Neural crest cell (in vitro differentiated cells): ENCODE measurements around the gene GRM3. TPM values are rescaled to one million over a fixed set of nuclear protein-coding genes. Genes with fewer than 3 reads are reported as not detected.

ENCODE experiments used
- DNase-seq: peaks from one replicate; pipeline ENCODE4 v3.0.0; 2021; ENCODE audit warnings: low read depth, mixed read lengths, low spot score
- H3K27ac Mint-ChIP-seq: one replicate; pipeline ENCODE4 v1.8.0; 2021; ENCODE audit warnings: mild to moderate bottlenecking, mixed read lengths; ENCODE audit not compliant: unreplicated experiment
- H3K27me3 Mint-ChIP-seq: 2 replicates; pipeline ENCODE4 v1.8.0; 2021; ENCODE audit warnings: low read depth, mild to moderate bottlenecking, mixed read lengths
- H3K36me3 Mint-ChIP-seq: 2 replicates; pipeline ENCODE4 v1.8.0; 2021; ENCODE audit warnings: low read depth, mild to moderate bottlenecking, mixed read lengths
- H3K4me1 Mint-ChIP-seq: 2 replicates; pipeline ENCODE4 v1.8.0; 2021; ENCODE audit warnings: mixed read lengths
- H3K4me3 Mint-ChIP-seq: one replicate; pipeline ENCODE4 v1.8.0; 2021; ENCODE audit warnings: mild to moderate bottlenecking, mixed read lengths
- H3K9me3 Mint-ChIP-seq: 2 replicates; pipeline ENCODE4 v1.8.0; 2021; ENCODE audit warnings: mixed read lengths
- total RNA-seq: library from RNA; stranded (reverse); gene quantifications from 2 replicates; pipeline ENCODE4 v1.2.1, GENCODE V29; 2021
- TF ChIP-seq, protein P1 (sequence below): fragments of 200-600 bp; sonication (generic); conservative IDR thresholded peaks from 2 replicates; pipeline ENCODE4 v1.5.0; 2021; ENCODE audit warnings: antibody characterized with exemption, mild to moderate bottlenecking

The GRM3 gene
- total RNA-seq, 1 donor from 2014 or later, result 2.9 TPM

GRCh38 chr7:86775203-86775602 is 131.5 kb downstream of the GRM3 start:
- Mint-ChIP-seq H3K4me1 (peaks cover 1% of the 10 kb centered on the region), H3K4me3 (no peak overlapping the region), H3K27me3 (no peaks in the 10 kb centered on the region), H3K9me3 (peaks cover 3% of the 10 kb centered on the region), H3K27ac (no peak overlapping the region), H3K36me3 (no peaks in the 10 kb centered on the region)
- no peak for DNase-seq
- TF ChIP-seq, protein P1, sequence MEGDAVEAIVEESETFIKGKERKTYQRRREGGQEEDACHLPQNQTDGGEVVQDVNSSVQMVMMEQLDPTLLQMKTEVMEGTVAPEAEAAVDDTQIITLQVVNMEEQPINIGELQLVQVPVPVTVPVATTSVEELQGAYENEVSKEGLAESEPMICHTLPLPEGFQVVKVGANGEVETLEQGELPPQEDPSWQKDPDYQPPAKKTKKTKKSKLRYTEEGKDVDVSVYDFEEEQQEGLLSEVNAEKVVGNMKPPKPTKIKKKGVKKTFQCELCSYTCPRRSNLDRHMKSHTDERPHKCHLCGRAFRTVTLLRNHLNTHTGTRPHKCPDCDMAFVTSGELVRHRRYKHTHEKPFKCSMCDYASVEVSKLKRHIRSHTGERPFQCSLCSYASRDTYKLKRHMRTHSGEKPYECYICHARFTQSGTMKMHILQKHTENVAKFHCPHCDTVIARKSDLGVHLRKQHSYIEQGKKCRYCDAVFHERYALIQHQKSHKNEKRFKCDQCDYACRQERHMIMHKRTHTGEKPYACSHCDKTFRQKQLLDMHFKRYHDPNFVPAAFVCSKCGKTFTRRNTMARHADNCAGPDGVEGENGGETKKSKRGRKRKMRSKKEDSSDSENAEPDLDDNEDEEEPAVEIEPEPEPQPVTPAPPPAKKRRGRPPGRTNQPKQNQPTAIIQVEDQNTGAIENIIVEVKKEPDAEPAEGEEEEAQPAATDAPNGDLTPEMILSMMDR, result no peak

GRCh38 chr7:86776136-86776535 is 132.4 kb downstream of the GRM3 start:
- no peaks in the 10 kb centered on the region for H3K27me3 Mint-ChIP-seq

DNA sequence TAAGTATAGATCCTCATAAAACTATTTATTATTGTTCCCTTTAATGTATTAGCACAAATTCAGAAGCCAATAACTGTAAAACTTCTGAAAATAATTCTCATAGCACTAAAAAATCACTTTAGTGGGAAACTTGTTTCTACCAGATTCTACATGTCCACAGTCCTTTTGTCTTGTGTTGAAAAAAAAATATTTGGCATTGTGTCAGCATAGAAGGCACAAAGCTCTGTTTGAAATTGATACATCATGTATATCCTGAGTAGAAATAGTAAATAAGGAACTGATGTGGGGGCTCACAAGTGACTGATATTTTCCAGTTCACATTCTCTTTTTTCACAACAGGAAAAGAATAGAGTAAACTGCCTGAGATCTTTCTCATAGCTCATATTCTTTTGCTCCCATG is 134.6 kb downstream of the GRM3 start:
- H3K27ac Mint-ChIP-seq, result no peak overlapping the region
- no peak for DNase-seq
- no peaks in the 10 kb centered on the region for H3K4me1 Mint-ChIP-seq
- no peaks in the 10 kb centered on the region for H3K27me3 Mint-ChIP-seq
- TF ChIP-seq, protein P1, result no peak
- no peak overlapping the region for H3K4me3 Mint-ChIP-seq
- H3K9me3 Mint-ChIP-seq, result no peaks in the 10 kb centered on the region
- no peaks in the 10 kb centered on the region for H3K36me3 Mint-ChIP-seq

More at GRCh38 chr7:86776136-86776535, 132.4 kb downstream of the GRM3 start:
- H3K9me3 Mint-ChIP-seq, result no peaks in the 10 kb centered on the region
- no peak overlapping the region for H3K4me3 Mint-ChIP-seq
- H3K36me3 Mint-ChIP-seq, result no peaks in the 10 kb centered on the region
- TF ChIP-seq, protein P1, result no peak
- no peak for DNase-seq
- no peaks in the 10 kb centered on the region for H3K4me1 Mint-ChIP-seq
- H3K27ac Mint-ChIP-seq, result no peak overlapping the region

DNA sequence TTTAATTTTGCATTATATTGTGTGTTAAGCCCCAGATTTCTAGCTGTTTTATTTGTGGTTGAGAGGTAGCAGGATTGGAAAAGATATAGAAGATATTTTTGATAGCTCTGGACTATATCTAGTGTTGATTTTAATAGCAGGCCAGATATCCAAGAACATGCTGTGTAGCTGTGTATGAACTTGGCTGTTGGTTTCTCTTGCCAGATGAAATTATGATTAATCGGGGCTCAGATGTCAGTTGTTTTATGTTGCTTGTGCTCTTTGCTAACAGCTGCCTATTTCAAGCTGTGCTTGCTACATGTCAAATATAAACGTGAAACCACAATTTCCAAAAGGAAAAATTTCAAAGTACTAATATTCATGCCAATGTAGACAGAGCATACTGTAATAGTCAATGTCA is 141.1 kb downstream of the GRM3 start:
- DNase-seq, result no peak
- H3K27ac Mint-ChIP-seq, result no peak overlapping the region
- no peaks in the 10 kb centered on the region for H3K27me3 Mint-ChIP-seq
- no peak overlapping the region for H3K4me3 Mint-ChIP-seq
- TF ChIP-seq, protein P1, result no peak
- H3K9me3 Mint-ChIP-seq, result no peaks in the 10 kb centered on the region
- H3K36me3 Mint-ChIP-seq, result peaks cover 4% of the 10 kb centered on the region
- peaks cover 5% of the 10 kb centered on the region for H3K4me1 Mint-ChIP-seq

- Mint-ChIP-seq H3K4me3 (no peak overlapping the region), H3K27ac (no peak overlapping the region), H3K4me1 (peaks cover 5% of the 10 kb centered on the region), H3K9me3 (no peaks in the 10 kb centered on the region), H3K27me3 (no peaks in the 10 kb centered on the region), H3K36me3 (peaks cover 4% of the 10 kb centered on the region)
- TF ChIP-seq, protein P1, result no peak
- DNase-seq, result no peak
Observed at GRCh38 chr7:86785641-86786040, 141.9 kb downstream of the GRM3 start.

DNA sequence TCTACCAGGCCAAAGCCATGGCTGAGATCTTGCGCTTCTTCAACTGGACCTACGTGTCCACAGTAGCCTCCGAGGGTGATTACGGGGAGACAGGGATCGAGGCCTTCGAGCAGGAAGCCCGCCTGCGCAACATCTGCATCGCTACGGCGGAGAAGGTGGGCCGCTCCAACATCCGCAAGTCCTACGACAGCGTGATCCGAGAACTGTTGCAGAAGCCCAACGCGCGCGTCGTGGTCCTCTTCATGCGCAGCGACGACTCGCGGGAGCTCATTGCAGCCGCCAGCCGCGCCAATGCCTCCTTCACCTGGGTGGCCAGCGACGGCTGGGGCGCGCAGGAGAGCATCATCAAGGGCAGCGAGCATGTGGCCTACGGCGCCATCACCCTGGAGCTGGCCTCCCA is 142.7 kb downstream of the GRM3 start:
- Mint-ChIP-seq H3K27ac (no peak overlapping the region), H3K36me3 (peaks cover 4% of the 10 kb centered on the region), H3K9me3 (no peaks in the 10 kb centered on the region), H3K4me1 (peaks cover 5% of the 10 kb centered on the region), H3K27me3 (no peaks in the 10 kb centered on the region), H3K4me3 (no peak overlapping the region)
- no peak for DNase-seq
- TF ChIP-seq, protein P1, result no peak
